H7 (cell line): ENCODE measurements around the gene NUTM1. TPM values are rescaled to one million over a fixed set of nuclear protein-coding genes. Genes with fewer than 3 reads are reported as not detected.
"Not testable (repeated sequence)": the region's sequence is repeated elsewhere in the genome, so short reads cannot be mapped to it uniquely, and the experiment has no call there.

Experiments
- DNase-seq: peaks from one replicate; pipeline ENCODE4 v3.0.0; 2012
- H3K27me3 ChIP-seq: 2 replicates; pipeline ENCODE4 v1.6.0; 2011; ENCODE audit warnings: mild to moderate bottlenecking, low read length; ENCODE audit not compliant: control insufficient read depth, insufficient read depth
- H3K36me3 ChIP-seq: replicated peaks from 2 replicates; pipeline ENCODE4 v1.5.1; 2011; ENCODE audit warnings: low read length; ENCODE audit not compliant: control insufficient read depth, insufficient read depth
- H3K4me3 ChIP-seq: 2 replicates; pipeline ENCODE4 v1.5.1; 2011; ENCODE audit warnings: low read depth, mild to moderate bottlenecking, control low read depth, low read length, moderate library complexity; ENCODE audit not compliant: insufficient read depth
- total RNA-seq: library from RNA; depleted of rRNA; stranded (reverse); fragments of >200 nt; shearing (Covaris generic); gene quantifications from 2 replicates; pipeline ENCODE4 v1.2.3, GENCODE V29; 2014

NUTM1 gene
- total RNA-seq, 1 experiment from 2014 or later: 0.28 TPM

GRCh38 chr15:34330279-34330678, 12.8 kb upstream of the NUTM1 start:
- H3K27me3 ChIP-seq: no peaks in the 10 kb centered on the region
- H3K4me3 ChIP-seq: no peak overlapping the region
- no peaks in the 10 kb centered on the region for H3K36me3 ChIP-seq
- no peak for DNase-seq

GRCh38 chr15:34331809-34332208, 11.3 kb upstream of the NUTM1 start:
- no peaks in the 10 kb centered on the region; the same call in 1 of the 2 replicates for H3K27me3 ChIP-seq
- DNase-seq: no peak
- no peaks in the 10 kb centered on the region for H3K36me3 ChIP-seq
- H3K4me3 ChIP-seq: no peak overlapping the region

GRCh38 chr15:34332553-34333120, 10.5 kb upstream of the NUTM1 start:
- no peak for DNase-seq
- no peaks in the 10 kb centered on the region; the same call in 1 of the 2 replicates for H3K27me3 ChIP-seq

GRCh38 chr15:34334672-34335071, 8.4 kb upstream of the NUTM1 start:
- no peak overlapping the region for H3K4me3 ChIP-seq
- DNase-seq: no peak
- H3K27me3 ChIP-seq: no peaks in the 10 kb centered on the region; the same call in 1 of the 2 replicates
- no peaks in the 10 kb centered on the region for H3K36me3 ChIP-seq

More at GRCh38 chr15:34332553-34333120, 10.5 kb upstream of the NUTM1 start:
- H3K36me3 ChIP-seq: no peaks in the 10 kb centered on the region
- H3K4me3 ChIP-seq: no peak overlapping the region

- no peak for DNase-seq
- Histone ChIP-seq H3K27me3 (no peaks in the 10 kb centered on the region; the same call in 1 of the 2 replicates), H3K4me3 (no peak overlapping the region), H3K36me3 (no peaks in the 10 kb centered on the region)
These were observed 7.7 kb upstream of the NUTM1 start for GRCh38 chr15:34335176-34336032.

GRCh38 chr15:34336231-34336990, 6.7 kb upstream of the NUTM1 start:
- peak overlapping the region; percentile 76; the same call in 1 of the 2 replicates for H3K4me3 ChIP-seq
- peaks cover 3% of the 10 kb centered on the region for H3K36me3 ChIP-seq
- no peaks in the 10 kb centered on the region; the same call in 1 of the 2 replicates for H3K27me3 ChIP-seq
- DNase-seq: no peak

- peak overlapping the region; percentile 76 for H3K4me3 ChIP-seq
- DNase-seq: no peak
- no peaks in the 10 kb centered on the region; the same call in 1 of the 2 replicates for H3K27me3 ChIP-seq
- H3K36me3 ChIP-seq: peaks cover 7% of the 10 kb centered on the region
These were observed 6.0 kb upstream of the NUTM1 start for GRCh38 chr15:34336991-34337556.

GRCh38 chr15:34337557-34338306, 5.4 kb upstream of the NUTM1 start, which contains the start of gene SLC12A6:
SLC12A6 (minus strand) TSS chr15:34337781; CDS start chr15:34336680, 1,101 bp downstream.
- peaks cover 7% of the 10 kb centered on the region for H3K36me3 ChIP-seq
- DNase-seq: peak; percentile 96
- no peaks in the 10 kb centered on the region; the same call in 1 of the 2 replicates for H3K27me3 ChIP-seq
- H3K4me3 ChIP-seq: peak within 1 kb of the TSS; percentile 76

- peak overlapping the region; percentile 76 for H3K4me3 ChIP-seq
- no peak for DNase-seq
- H3K27me3 ChIP-seq: no peaks in the 10 kb centered on the region; the same call in 1 of the 2 replicates
- peaks cover 7% of the 10 kb centered on the region for H3K36me3 ChIP-seq
These were observed 4.8 kb upstream of the NUTM1 start for GRCh38 chr15:34338347-34338746.

GRCh38 chr15:34339946-34340345, 3.2 kb upstream of the NUTM1 start:
- Histone ChIP-seq H3K4me3 (no peak overlapping the region), H3K36me3 (peaks cover 7% of the 10 kb centered on the region), H3K27me3 (no peaks in the 10 kb centered on the region; the same call in 1 of the 2 replicates)
- DNase-seq: no peak

GRCh38 chr15:34341381-34342212, 1.5 kb upstream of the NUTM1 start:
- no peaks in the 10 kb centered on the region for H3K27me3 ChIP-seq
- peak overlapping the region; percentile 67; the same call in 1 of the 2 replicates for H3K4me3 ChIP-seq
- no peak for DNase-seq
- peaks cover 7% of the 10 kb centered on the region for H3K36me3 ChIP-seq

GRCh38 chr15:34342213-34342736, 840 bp upstream of the NUTM1 start:
- H3K4me3 ChIP-seq: peak overlapping the region; percentile 67
- not testable (repeated sequence) for DNase-seq, H3K27me3 ChIP-seq, H3K36me3 ChIP-seq
